C4-2B (cell line): ENCODE measurements around the gene MEGF11.

Source experiments
- ZFX ChIP-seq: fragments of 450-650 bp; IDR thresholded peaks from 2 replicates; pipeline ENCODE4 v1.6.1; 2017
- TF ChIP-seq, protein P1 (sequence below): fragments of 450-650 bp; conservative IDR thresholded peaks from 2 replicates; pipeline ENCODE4 v1.5.1; 2017; ENCODE audit warnings: mild to moderate bottlenecking

DNA sequence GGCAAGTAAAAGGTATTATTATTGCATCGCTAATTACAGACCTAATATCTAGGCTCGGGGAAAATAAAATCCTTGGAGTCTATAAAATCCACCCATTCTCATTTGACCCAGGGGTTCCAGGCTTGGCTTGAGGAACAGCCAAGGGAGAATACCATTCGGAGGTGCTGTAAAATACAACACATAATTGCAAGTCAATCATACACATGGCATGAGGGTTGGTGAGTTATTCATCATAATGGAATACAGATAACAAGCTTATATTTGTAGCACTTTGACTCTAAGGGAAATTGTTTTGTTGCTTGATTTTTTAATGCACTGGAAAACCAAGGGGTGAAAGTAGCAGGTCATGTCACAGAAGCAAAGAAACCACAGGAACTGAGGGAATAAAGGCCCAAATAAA lies 23.0 kb upstream of the MEGF11 start:
- TF ChIP-seq, protein P1, sequence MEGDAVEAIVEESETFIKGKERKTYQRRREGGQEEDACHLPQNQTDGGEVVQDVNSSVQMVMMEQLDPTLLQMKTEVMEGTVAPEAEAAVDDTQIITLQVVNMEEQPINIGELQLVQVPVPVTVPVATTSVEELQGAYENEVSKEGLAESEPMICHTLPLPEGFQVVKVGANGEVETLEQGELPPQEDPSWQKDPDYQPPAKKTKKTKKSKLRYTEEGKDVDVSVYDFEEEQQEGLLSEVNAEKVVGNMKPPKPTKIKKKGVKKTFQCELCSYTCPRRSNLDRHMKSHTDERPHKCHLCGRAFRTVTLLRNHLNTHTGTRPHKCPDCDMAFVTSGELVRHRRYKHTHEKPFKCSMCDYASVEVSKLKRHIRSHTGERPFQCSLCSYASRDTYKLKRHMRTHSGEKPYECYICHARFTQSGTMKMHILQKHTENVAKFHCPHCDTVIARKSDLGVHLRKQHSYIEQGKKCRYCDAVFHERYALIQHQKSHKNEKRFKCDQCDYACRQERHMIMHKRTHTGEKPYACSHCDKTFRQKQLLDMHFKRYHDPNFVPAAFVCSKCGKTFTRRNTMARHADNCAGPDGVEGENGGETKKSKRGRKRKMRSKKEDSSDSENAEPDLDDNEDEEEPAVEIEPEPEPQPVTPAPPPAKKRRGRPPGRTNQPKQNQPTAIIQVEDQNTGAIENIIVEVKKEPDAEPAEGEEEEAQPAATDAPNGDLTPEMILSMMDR: no peak
- TF ChIP-seq ZFX: no peak
